H54 (cell line): Measurements from ENCODE around the gene SLC25A10.
"Not testable (repeated sequence)": the region's sequence is repeated elsewhere in the genome, so short reads cannot be mapped to it uniquely, and the experiment has no call there.

ENCODE experiments used
- DNase-seq: peaks from one replicate; pipeline ENCODE4 v3.0.0; 2011; ENCODE audit warnings: low spot score, mixed read lengths; ENCODE audit not compliant: insufficient read length
- FAIRE-seq: peaks from 3 replicates; lab custom pipeline; 2011; peaks lifted over from hg19 to GRCh38; lab: Jason Lieb, UNC
- POLR2A ChIP-seq: IDR thresholded peaks from 2 replicates; pipeline ENCODE4 v1.6.1; 2011; ENCODE audit warnings: low read depth, mild to moderate bottlenecking, low read length

Gene SLC25A10

DNA sequence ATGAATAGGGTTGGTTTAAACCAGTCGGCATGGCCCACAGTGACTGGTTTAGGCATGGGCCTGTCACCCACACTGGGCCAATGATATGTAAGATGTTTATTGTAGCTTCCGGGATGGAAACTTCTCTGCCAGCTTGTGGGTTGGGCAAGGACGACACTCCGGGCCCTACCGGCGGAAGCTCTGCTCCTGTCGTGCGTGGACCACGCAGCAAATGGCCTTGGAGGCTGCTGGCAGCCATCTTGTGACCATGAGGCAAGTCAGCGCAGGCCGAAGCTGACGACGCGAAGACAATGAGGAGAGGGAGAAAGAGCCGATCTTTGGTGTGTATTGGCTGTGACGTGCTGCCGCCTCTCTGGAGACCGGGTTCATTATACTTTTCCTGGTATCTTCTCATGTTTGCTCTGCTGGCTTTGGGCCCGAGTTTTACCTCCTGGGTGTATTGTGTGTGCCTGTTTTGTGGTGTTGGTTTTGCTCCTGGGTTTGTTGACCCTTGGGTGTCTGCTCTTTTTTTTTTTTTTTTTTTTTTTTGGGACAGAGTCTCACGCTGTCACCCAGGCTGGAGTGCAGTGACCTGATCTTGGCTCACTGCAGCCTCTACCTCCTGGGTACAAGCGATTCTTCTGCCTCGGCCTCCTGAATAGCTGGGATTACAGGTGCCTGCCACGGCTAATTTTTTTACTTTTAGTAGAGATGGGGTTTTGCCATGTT, 15.4 kb downstream of the SLC25A10 start:
- no peak for FAIRE-seq
- DNase-seq, result no peak
- no peak for TF ChIP-seq POLR2A

DNA sequence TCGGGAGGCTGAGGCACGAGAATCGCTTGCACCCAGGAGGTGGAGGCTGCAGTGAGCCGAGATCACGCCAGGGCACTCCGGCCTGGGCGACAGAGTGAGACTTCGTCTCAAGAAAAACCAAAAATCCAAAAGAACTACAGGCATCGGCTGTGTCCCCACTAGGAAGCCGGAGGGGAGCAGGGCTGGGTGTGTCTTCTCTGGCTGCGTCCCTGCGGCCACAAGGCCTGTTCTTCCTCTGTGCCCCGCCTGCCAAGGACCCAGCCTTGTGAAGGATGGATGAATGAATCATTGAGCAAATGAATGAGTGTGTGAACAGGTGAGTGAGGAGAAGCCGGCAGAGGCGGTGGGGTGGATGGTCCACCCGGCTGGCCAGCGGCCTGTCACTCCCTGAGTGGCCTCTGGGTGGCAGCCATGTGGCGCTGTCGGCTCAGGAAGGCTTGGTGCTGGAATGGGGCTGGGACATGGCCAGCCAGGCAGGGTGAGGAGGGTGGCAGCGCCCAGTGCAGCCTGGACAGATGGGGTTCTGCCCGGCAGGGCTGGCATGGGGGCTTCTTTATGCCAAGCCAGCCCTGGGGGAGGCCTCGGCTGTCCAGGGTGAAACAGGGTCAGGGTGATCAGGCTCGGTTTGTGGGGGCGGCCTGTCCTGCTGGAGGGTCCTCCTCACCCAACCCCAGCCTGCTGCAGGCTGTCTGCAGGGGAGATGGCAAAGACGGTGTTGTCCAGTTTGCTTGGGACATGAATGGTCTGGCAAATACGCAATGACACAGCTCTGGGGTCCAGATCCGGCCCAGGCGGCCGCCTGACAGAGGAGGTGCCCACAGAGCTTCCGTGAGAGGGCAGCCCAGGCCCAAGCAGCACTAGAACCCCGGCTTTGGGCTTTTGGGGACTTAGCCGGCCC, 21.7 kb downstream of the SLC25A10 start:
- FAIRE-seq, result no peak
- TF ChIP-seq POLR2A, result no peak
- peak; percentile 94 for DNase-seq

DNA sequence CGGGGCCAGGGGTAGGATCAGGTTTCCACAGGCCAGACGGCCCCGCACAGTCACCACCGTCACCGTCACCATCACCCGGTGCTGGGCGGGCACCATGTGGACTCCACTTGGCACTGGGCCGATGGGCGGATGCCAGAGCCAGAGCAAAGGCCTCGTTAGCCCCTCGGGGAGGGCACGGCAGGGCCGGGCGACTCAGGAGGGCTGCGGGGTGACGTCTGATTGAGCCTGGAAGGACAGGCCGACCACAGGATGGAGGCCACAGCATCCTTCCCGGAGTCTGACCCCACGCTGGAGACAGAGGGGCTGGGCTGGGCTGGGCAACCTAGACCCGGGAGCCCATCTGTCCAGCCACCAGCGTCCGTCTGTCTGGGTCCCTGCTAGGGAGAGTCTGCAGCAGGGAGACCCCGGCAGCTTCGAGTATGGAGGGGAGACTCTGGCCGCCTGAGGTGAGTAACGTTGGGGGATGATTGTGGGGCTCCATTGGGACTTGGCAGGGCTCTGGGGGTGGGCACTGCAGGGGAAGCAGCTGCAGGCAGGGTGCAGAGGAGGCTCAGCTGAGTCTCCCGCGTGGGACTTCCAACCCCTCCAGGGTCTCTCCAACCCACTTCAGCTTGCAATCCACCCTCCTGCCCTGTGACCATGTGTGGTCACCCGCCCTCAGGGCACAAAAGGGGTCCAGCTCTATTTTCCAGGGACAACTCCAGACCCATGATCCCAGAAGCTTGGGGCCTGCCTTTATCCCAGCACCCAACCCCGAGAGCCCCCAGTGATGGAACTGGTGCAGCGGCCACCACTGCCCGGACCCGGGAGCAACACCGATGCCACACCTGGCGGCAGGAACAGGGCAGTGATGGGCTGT, 22.6 kb downstream of the SLC25A10 start:
- TF ChIP-seq POLR2A, result no peak
- FAIRE-seq (no peak), DNase-seq (no peak)

- peak; percentile 86 for DNase-seq
- no peak; the same call in 1 of the 2 replicates for TF ChIP-seq POLR2A
- no peak for FAIRE-seq
Measured at GRCh38 chr17:81735264-81736102, 23.4 kb downstream of the SLC25A10 start.

GRCh38 chr17:81737947-81738800, 26.1 kb downstream of the SLC25A10 start:
- TF ChIP-seq POLR2A, result no peak
- no peak for FAIRE-seq
- DNase-seq, result no peak

GRCh38 chr17:81738801-81739393, 26.8 kb downstream of the SLC25A10 start:
- DNase-seq, result no peak
- TF ChIP-seq POLR2A, result no peak
- no peak for FAIRE-seq

- DNase-seq, FAIRE-seq: not testable (repeated sequence)
Measured at GRCh38 chr17:81739593-81739992, 27.5 kb downstream of the SLC25A10 start.

DNA sequence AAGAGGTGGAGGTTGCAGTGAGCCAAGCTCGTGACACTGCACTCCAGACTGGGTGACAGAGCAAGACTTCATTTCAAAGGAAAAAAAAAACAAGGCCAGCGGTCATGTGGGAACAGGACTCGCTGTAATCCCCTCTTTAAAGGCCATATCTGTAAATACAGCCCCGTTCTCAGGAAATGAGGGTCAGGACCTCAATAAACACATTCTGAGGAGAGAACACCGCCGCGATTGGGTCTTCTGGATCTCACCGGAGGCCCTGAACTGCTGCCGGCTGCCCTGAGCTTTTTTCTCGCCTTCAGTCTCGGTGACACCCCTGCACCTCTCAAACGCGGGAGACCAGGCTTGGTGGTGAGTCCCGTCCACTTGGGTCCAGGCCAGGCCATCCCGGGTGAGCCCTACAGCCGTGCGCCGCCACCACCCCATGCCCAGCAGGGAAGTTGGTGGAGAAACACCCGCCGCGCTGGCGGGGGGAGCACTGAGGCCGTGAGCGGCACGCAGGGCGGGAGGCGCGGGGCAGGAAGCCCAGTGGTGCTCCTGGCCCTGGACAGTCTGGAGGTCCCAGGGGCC, 28.4 kb downstream of the SLC25A10 start:
- no peak for FAIRE-seq
- no peak for DNase-seq
- TF ChIP-seq POLR2A, result no peak

DNA sequence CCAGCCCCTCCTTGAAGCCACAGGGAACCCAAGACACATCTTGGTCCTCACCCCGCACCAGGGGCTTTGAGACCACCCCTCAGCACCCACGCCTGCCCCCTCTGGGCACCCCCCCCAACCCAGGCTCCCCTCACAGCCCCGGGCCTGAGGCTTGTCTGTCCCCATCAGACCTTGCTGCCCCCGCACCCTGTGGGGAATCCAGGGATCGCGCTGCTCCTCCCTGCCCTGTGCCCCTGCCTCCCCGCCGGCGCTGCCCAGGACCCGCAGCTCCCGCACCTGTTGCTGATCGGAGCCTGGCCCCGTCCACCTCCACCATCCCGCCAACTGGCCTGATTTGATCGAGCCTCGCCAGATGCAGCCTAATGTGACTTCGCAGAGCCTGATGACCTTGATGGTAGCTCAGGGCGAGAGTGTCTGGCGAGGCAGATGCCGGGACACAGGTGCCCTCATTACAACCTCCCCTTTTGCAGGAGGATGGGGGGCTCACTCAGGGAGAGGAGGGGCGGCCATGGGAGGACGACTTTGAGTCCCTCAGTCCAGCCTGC, 29.0 kb downstream of the SLC25A10 start:
- DNase-seq (no peak), FAIRE-seq (no peak)
- TF ChIP-seq POLR2A, result no peak

GRCh38 chr17:81741594-81742452, 29.7 kb downstream of the SLC25A10 start:
- no peak for TF ChIP-seq POLR2A
- DNase-seq, result no peak
- FAIRE-seq, result no peak
